ENCODE measurements around the gene SPATS2. TPM values are rescaled to one million over a fixed set of nuclear protein-coding genes. Genes with fewer than 3 reads are reported as not detected.
A peak's percentile ranks its signal among the peaks of the same experiment; 100 is the strongest.

The SPATS2 gene
- total and polyA plus RNA-seq, 9 donors = 9.1 to 28.2 (median 15.2) TPM

- TF ChIP-seq CTCF (IDR thresholded peaks at IDR 0.05) (no peak), POLR2A (IDR thresholded peaks at IDR 0.05) (no peak), EP300 (IDR thresholded peaks at IDR 0.05) (no peak)
- intact Hi-C loops (cut with DNase I) = loop anchor here in 2 of 4 donors (5.0 kb wide), 2 partner anchors 150 to 155 kb away; no protein-coding TSS in a partner anchor
- H3K4me3 ChIP-seq = no peak overlapping the region
- WGBS, 3 donors = 91 to 96% (median 95%) methylated on average over 1 of the region's 1 CpG
- H3K4me1 ChIP-seq (ENCODE audit: insufficient read depth) = peaks cover 3% of the 10 kb centered on the region
- H3K36me3 ChIP-seq = no peaks in the 10 kb centered on the region
- no peak for DNase-seq
- H3K27me3 ChIP-seq = no peaks in the 10 kb centered on the region
- H3K9me3 ChIP-seq = no peaks in the 10 kb centered on the region
- no peak overlapping the region for H3K27ac ChIP-seq
Measured at GRCh38 chr12:49362077-49362476, 5.2 kb upstream of the SPATS2 start.

GRCh38 chr12:49364989-49365388 lies 2.3 kb upstream of the SPATS2 start:
- Histone ChIP-seq H3K9me3 (no peaks in the 10 kb centered on the region), H3K27ac (no peak overlapping the region), H3K4me3 (no peak overlapping the region), H3K4me1 (ENCODE audit: insufficient read depth) (peaks cover 8% of the 10 kb centered on the region), H3K36me3 (no peaks in the 10 kb centered on the region), H3K27me3 (no peaks in the 10 kb centered on the region)
- 86 to 92% (median 88%) methylated on average over 1 of the region's 1 CpG for WGBS, 3 donors
- intact Hi-C loops (cut with DNase I) = loop anchor here in 2 of 4 donors (5.0 kb wide), 2 partner anchors 147 to 152 kb away; no protein-coding TSS in a partner anchor
- TF ChIP-seq EP300 (IDR thresholded peaks at IDR 0.05) = no peak
- TF ChIP-seq CTCF (IDR thresholded peaks at IDR 0.05) = no peak
- TF ChIP-seq POLR2A (IDR thresholded peaks at IDR 0.05) = no peak
- no peak for DNase-seq

GRCh38 chr12:49365542-49365941 lies 1.7 kb upstream of the SPATS2 start:
- WGBS, 3 donors = 74 to 76% (median 74%) methylated on average over 5 of the region's 5 CpGs
- H3K4me3 ChIP-seq = no peak overlapping the region
- no peak overlapping the region for H3K27ac ChIP-seq
- peaks cover 8% of the 10 kb centered on the region for H3K4me1 ChIP-seq (ENCODE audit: insufficient read depth)
- intact Hi-C loops (cut with DNase I) = no loop called here
- no peaks in the 10 kb centered on the region for H3K9me3 ChIP-seq
- no peak for TF ChIP-seq POLR2A (IDR thresholded peaks at IDR 0.05)
- no peak for TF ChIP-seq EP300 (IDR thresholded peaks at IDR 0.05)
- TF ChIP-seq CTCF (IDR thresholded peaks at IDR 0.05) = no peak
- H3K36me3 ChIP-seq = no peaks in the 10 kb centered on the region
- no peaks in the 10 kb centered on the region for H3K27me3 ChIP-seq
- DNase-seq = no peak

GRCh38 chr12:49366096-49366651 lies 1.1 kb upstream of the SPATS2 start:
- Histone ChIP-seq H3K4me3 (peak overlapping the region; percentile 89), H3K4me1 (ENCODE audit: insufficient read depth) (peaks cover 10% of the 10 kb centered on the region), H3K36me3 (no peaks in the 10 kb centered on the region), H3K9me3 (no peaks in the 10 kb centered on the region), H3K27me3 (no peaks in the 10 kb centered on the region), H3K27ac (peak overlapping the region; percentile 83 to 87)
- no peak for DNase-seq
- no peak for TF ChIP-seq EP300 (IDR thresholded peaks at IDR 0.05)
- TF ChIP-seq POLR2A (IDR thresholded peaks at IDR 0.05) = no peak
- WGBS, 3 donors = 7 to 10% (median 8%) methylated on average over 38 of the region's 38 CpGs
- intact Hi-C loops (cut with DNase I) = no loop called here

- H3K27ac ChIP-seq = peak overlapping the region; percentile 83 to 87
- peak overlapping the region; percentile 89 for H3K4me3 ChIP-seq
- peaks cover 10% of the 10 kb centered on the region for H3K4me1 ChIP-seq (ENCODE audit: insufficient read depth)
- no peaks in the 10 kb centered on the region for H3K27me3 ChIP-seq
- intact Hi-C loops (cut with DNase I) = no loop called here
- 0% methylated on average over 74 to 97 of the region's 97 CpGs for WGBS, 3 donors
- no peaks in the 10 kb centered on the region for H3K36me3 ChIP-seq
- H3K9me3 ChIP-seq = no peaks in the 10 kb centered on the region
- peak; percentile 76 to 96 (median 85) for DNase-seq
- no peak for TF ChIP-seq POLR2A (IDR thresholded peaks at IDR 0.05)
- peak in 2 of 3 donors; percentile 37 to 46 for TF ChIP-seq CTCF (IDR thresholded peaks at IDR 0.05)
Measured at GRCh38 chr12:49366652-49367380, 446 bp upstream of the SPATS2 start.

All from ovary (tissue), 9 donors.